SK-N-DZ (cell line): ENCODE measurements around the gene LEPR.
"Not testable (repeated sequence)": the region's sequence is repeated elsewhere in the genome, so short reads cannot be mapped to it uniquely, and the experiment has no call there.

Source experiments
- DNase-seq: peaks from one replicate; pipeline ENCODE4 v3.0.0-alpha.2; 2015; ENCODE audit warnings: low spot score

The LEPR gene

GRCh38 chr1:65434760-65435159 is 14.3 kb downstream of the LEPR start:
- no peak for DNase-seq

- DNase-seq = no peak
Observed at GRCh38 chr1:65435987-65436386, 15.5 kb downstream of the LEPR start.

- no peak for DNase-seq
Observed at GRCh38 chr1:65437616-65438015, 17.1 kb downstream of the LEPR start.

GRCh38 chr1:65440322-65440900 is 19.9 kb downstream of the LEPR start:
- DNase-seq = no peak

GRCh38 chr1:65440915-65441314 is 20.4 kb downstream of the LEPR start:
- DNase-seq = no peak

GRCh38 chr1:65441464-65441863 is 21.0 kb downstream of the LEPR start:
- no peak for DNase-seq

GRCh38 chr1:65442442-65442841 is 22.0 kb downstream of the LEPR start:
- DNase-seq = no peak

GRCh38 chr1:65443647-65444046 is 23.2 kb downstream of the LEPR start:
- DNase-seq = no peak

GRCh38 chr1:65444128-65444640 is 23.7 kb downstream of the LEPR start:
- no peak for DNase-seq

- no peak for DNase-seq
Observed at GRCh38 chr1:65445837-65446236, 25.4 kb downstream of the LEPR start.

GRCh38 chr1:65449214-65449823 is 28.9 kb downstream of the LEPR start:
- no peak for DNase-seq

- not testable (repeated sequence) for DNase-seq
Observed at GRCh38 chr1:65455678-65456077, 35.2 kb downstream of the LEPR start.

- no peak for DNase-seq
Observed at GRCh38 chr1:65456481-65456880, 36.0 kb downstream of the LEPR start.

- DNase-seq = no peak
Observed at GRCh38 chr1:65457868-65458267, 37.4 kb downstream of the LEPR start.

GRCh38 chr1:65458730-65459396 is 38.4 kb downstream of the LEPR start:
- no peak for DNase-seq

- DNase-seq = peak; percentile 10
Observed at GRCh38 chr1:65459397-65459768, 38.9 kb downstream of the LEPR start.

GRCh38 chr1:65465837-65466236 is 45.4 kb downstream of the LEPR start:
- DNase-seq = not testable (repeated sequence)

GRCh38 chr1:65467536-65467935 is 47.1 kb downstream of the LEPR start:
- peak; percentile 73 for DNase-seq

GRCh38 chr1:65469126-65469888 is 48.8 kb downstream of the LEPR start:
- no peak for DNase-seq

GRCh38 chr1:65469889-65470340 is 49.4 kb downstream of the LEPR start:
- DNase-seq = no peak
